ENCODE results near the gene KRTAP3-3.

DNA sequence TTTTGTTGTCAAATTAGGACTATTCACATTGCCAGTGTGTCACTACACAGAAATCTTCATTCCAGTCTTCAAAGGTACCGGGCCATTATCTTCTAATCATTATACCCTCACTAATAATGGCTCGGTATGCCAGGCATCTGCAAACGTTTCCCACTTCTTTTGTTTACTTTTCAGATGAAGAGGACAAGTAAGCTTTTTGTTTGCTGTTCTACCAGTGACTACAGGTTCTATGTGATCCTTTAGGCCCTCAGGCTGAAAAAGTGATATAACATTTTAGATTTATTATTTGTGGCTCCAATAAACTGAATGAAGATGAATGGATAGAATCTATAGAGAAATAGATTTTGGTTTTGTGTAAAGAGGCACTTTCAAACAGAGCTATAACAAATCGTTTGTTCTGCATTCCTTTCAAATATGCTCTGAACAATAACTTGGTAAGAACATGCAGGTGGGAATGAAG is 15.4 kb upstream of the KRTAP3-3 start:
- TF ChIP-seq, protein P1, sequence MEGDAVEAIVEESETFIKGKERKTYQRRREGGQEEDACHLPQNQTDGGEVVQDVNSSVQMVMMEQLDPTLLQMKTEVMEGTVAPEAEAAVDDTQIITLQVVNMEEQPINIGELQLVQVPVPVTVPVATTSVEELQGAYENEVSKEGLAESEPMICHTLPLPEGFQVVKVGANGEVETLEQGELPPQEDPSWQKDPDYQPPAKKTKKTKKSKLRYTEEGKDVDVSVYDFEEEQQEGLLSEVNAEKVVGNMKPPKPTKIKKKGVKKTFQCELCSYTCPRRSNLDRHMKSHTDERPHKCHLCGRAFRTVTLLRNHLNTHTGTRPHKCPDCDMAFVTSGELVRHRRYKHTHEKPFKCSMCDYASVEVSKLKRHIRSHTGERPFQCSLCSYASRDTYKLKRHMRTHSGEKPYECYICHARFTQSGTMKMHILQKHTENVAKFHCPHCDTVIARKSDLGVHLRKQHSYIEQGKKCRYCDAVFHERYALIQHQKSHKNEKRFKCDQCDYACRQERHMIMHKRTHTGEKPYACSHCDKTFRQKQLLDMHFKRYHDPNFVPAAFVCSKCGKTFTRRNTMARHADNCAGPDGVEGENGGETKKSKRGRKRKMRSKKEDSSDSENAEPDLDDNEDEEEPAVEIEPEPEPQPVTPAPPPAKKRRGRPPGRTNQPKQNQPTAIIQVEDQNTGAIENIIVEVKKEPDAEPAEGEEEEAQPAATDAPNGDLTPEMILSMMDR (conservative IDR thresholded peaks at IDR 0.05; ENCODE audit: low read length), result no peak
- TF ChIP-seq EZH2phosphoT487 (IDR thresholded peaks at IDR 0.05; ENCODE audit: borderline replicate concordance), result no peak

Measured in Loucy (cell line).